ENCODE results near the gene BCLAF1. TPM values are rescaled to one million over a fixed set of nuclear protein-coding genes. Genes with fewer than 3 reads are reported as not detected.

BCLAF1 gene
- total RNA-seq, 2 donors from 2014 or later, result 83.0 to 136 TPM

DNA sequence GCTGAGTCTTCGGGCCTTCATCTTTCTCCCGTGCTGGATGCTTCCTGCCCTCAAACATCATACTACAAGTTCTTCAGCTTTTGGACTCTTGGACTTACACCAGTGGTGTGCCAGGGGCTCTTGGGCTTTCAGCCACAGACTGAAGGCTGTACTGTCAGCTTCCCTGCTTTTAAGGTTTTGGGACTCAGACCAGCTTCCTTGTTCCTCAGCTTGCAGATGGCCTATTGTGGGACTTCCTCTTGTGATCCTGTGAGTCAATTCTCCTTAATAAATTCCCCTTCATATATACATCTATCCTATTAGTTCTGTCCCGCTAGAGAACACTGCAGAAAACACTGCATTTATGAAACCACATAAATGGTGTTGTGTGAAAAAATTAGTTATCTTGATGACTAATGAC is 13.9 kb upstream of the BCLAF1 start:
- intact Hi-C loops (cut with DNase I), result no loop called here
- Histone ChIP-seq H3K4me1 (replicated peaks) (no peaks in the 10 kb centered on the region), H3K27me3 (replicated peaks; ENCODE audit: insufficient read depth) (no peaks in the 10 kb centered on the region), H3K27ac (no peak overlapping the region), H3K4me3 (no peak overlapping the region), H3K36me3 (no peaks in the 10 kb centered on the region), H3K9me3 (no peaks in the 10 kb centered on the region)
- WGBS, result 88% methylated on average over 3 of the region's 3 CpGs
- TF ChIP-seq POLR2AphosphoS5 (IDR thresholded peaks at IDR 0.05), result no peak
- no peak for TF ChIP-seq POLR2A (IDR thresholded peaks at IDR 0.05)
- TF ChIP-seq, protein P1, sequence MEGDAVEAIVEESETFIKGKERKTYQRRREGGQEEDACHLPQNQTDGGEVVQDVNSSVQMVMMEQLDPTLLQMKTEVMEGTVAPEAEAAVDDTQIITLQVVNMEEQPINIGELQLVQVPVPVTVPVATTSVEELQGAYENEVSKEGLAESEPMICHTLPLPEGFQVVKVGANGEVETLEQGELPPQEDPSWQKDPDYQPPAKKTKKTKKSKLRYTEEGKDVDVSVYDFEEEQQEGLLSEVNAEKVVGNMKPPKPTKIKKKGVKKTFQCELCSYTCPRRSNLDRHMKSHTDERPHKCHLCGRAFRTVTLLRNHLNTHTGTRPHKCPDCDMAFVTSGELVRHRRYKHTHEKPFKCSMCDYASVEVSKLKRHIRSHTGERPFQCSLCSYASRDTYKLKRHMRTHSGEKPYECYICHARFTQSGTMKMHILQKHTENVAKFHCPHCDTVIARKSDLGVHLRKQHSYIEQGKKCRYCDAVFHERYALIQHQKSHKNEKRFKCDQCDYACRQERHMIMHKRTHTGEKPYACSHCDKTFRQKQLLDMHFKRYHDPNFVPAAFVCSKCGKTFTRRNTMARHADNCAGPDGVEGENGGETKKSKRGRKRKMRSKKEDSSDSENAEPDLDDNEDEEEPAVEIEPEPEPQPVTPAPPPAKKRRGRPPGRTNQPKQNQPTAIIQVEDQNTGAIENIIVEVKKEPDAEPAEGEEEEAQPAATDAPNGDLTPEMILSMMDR (IDR thresholded peaks at IDR 0.05), result no peak
- no peak for DNase-seq (ENCODE audit: low spot score)

DNA sequence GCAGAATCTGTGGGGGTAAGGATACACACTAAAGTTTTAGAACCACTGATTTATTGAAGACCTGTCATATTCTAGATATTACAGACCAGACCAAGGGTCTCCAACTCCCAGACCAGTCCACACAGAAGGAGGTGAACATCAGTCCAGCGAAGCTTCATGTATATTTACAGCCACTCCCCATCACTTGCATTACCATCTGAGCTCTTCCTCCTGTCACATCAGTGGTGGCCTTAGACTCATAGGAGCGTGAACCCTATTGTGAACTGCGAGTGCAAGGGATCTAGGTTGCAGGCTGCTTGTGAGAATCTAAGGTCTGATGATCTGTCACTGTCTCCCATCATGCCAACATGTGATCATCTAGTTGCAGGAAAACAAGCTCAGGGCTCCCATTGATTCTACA is 5.0 kb upstream of the BCLAF1 start:
- peaks cover 3% of the 10 kb centered on the region for H3K4me1 ChIP-seq (replicated peaks)

DNA sequence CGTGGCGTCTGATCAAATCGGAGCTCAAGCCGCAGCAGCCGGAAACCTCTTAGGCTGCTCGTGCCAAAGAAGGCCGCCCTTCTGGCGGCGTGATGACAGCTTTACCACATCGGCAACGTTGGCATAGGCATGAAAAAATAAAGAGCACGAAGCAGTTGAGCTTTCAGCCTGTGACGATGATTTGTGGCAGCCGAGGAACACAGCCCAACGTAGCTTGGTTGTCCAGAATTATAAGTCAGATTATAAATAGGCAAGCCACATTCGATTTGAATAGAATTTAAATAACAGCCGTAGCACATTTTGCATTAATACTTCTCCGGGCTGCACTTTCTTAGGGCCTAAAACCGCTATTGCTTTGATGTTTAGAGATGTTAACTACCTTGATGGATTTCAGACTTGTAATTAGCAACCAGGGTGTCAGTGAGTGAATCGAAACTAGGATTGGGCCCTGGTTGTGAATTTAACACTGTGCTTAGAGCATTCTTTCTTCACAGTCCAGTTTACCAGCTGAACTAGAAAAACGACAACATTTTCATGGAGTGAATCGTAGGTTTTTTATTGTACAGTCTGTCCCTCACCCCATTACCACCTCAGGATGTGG is 864 bp upstream of the BCLAF1 start:
- TF ChIP-seq, protein P1 (IDR thresholded peaks at IDR 0.05), result no peak
- TF ChIP-seq POLR2AphosphoS5 (IDR thresholded peaks at IDR 0.05) (no peak), POLR2A (IDR thresholded peaks at IDR 0.05) (no peak)
- intact Hi-C loops (cut with DNase I), result no loop called here
- Histone ChIP-seq H3K4me1 (replicated peaks) (peaks cover 10% of the 10 kb centered on the region), H3K27ac (peak overlapping the region; percentile 99), H3K4me3 (peak overlapping the region; percentile 87 to 90), H3K36me3 (no peaks in the 10 kb centered on the region), H3K27me3 (replicated peaks; ENCODE audit: insufficient read depth) (no peaks in the 10 kb centered on the region), H3K9me3 (no peaks in the 10 kb centered on the region)
- under 1% methylated on average over 22 of the region's 22 CpGs for WGBS
- peak; percentile 68 for DNase-seq (ENCODE audit: low spot score)

More for the DNA sequence above, 5.0 kb upstream of the BCLAF1 start:
- no peak overlapping the region for H3K27ac ChIP-seq
- H3K4me3 ChIP-seq, result no peak overlapping the region
- H3K9me3 ChIP-seq, result no peaks in the 10 kb centered on the region
- intact Hi-C loops (cut with DNase I), result no loop called here
- no peaks in the 10 kb centered on the region for H3K27me3 ChIP-seq (replicated peaks; ENCODE audit: insufficient read depth)
- no peaks in the 10 kb centered on the region for H3K36me3 ChIP-seq
- no peak for TF ChIP-seq POLR2AphosphoS5 (IDR thresholded peaks at IDR 0.05)
- TF ChIP-seq, protein P1 (IDR thresholded peaks at IDR 0.05), result no peak
- no peak for TF ChIP-seq POLR2A (IDR thresholded peaks at IDR 0.05)
- WGBS, result 93% methylated on average over 3 of the region's 3 CpGs
- no peak for DNase-seq (ENCODE audit: low spot score)

DNA sequence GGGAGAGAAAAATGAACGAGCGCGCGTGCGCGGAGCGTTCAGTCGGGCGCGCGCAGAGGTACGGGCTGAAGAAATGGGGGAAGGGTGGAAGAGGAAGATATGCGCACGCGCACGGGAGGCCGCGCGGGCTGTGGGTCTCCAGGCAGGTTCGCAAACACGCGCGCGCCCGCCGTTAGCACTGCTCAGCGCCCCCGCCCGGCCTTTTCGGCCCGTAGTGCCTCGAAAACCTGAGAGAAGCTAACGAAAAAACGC is 393 bp downstream of the BCLAF1 start:
- intact Hi-C loops (cut with DNase I), result loop anchor here (1.0 to 5.0 kb wide), 2 partner anchors 37 to 791 kb away; partner anchors contain the start of gene MTFR2
- Histone ChIP-seq H3K9me3 (no peaks in the 10 kb centered on the region), H3K36me3 (no peaks in the 10 kb centered on the region), H3K27ac (peak overlapping the region; percentile 99), H3K4me1 (replicated peaks) (peaks cover 10% of the 10 kb centered on the region), H3K4me3 (peak overlapping the region; percentile 87 to 90), H3K27me3 (replicated peaks; ENCODE audit: insufficient read depth) (no peaks in the 10 kb centered on the region)
- peak; percentile 87 for DNase-seq (ENCODE audit: low spot score)
- WGBS, result under 1% methylated on average over 34 of the region's 34 CpGs
- no peak for TF ChIP-seq POLR2AphosphoS5 (IDR thresholded peaks at IDR 0.05)
- TF ChIP-seq, protein P1 (IDR thresholded peaks at IDR 0.05), result peak in 1 of 4 experiments; percentile 47
